ENCODE data around the gene PDZD8. TPM values are rescaled to one million over a fixed set of nuclear protein-coding genes. Genes with fewer than 3 reads are reported as not detected.

Gene PDZD8
- polyA plus RNA-seq, 3 donors, result 39.7 to 46.1 (median 41.1) TPM

DNA sequence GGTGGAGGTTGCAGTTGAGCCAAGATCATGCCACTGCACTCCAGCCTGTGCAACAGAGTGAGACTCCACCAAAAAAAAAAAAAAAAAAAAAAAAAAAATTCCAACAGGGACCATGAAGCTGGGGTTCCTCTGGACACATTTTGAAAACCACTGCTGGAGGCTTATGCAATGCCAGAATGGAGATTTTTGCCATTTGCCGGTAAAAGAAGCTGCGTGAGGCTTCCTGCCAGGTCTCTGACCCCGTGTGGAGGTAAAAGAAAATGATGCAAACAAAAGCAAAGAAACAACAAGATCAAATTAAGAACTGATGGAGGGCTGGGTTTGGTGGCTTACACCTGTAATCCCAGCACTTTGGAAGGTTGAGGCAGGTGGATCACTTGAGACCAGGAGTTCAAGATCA is 30.5 kb upstream of the PDZD8 start:
- no peak for DNase-seq (ENCODE audit: extremely low read depth in 1 of 11, low read depth in 9 of 11, low spot score in 4 of 11)

GRCh38 chr10:117400329-117400728 is 25.1 kb upstream of the PDZD8 start:
- no peak for DNase-seq (ENCODE audit: extremely low read depth in 1 of 11, low read depth in 9 of 11, low spot score in 4 of 11)

- DNase-seq (ENCODE audit: extremely low read depth in 1 of 11, low read depth in 9 of 11, low spot score in 4 of 11), result no peak
Measured at GRCh38 chr10:117399341-117400196, 24.3 kb upstream of the PDZD8 start.

DNA sequence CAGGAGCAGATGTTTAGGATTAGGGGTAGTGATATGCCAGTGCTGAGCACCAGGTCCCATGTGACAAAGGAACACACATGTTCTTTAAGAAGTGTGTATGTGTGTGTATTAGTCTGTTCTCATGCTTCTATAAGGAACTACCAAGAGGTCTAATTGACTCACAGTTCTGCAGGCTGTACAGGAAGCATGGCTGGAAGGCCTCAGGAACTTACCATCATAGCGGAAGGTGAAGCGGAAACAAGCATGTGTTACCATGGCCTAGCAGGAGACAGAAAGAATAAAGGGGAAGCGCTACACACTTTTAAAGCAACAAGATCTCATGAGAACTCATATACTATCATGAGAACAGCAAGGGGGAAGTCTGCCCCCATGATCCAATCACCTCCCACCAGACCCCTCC is 22.8 kb upstream of the PDZD8 start:
- no peak for DNase-seq (ENCODE audit: extremely low read depth in 1 of 11, low read depth in 9 of 11, low spot score in 4 of 11)

DNA sequence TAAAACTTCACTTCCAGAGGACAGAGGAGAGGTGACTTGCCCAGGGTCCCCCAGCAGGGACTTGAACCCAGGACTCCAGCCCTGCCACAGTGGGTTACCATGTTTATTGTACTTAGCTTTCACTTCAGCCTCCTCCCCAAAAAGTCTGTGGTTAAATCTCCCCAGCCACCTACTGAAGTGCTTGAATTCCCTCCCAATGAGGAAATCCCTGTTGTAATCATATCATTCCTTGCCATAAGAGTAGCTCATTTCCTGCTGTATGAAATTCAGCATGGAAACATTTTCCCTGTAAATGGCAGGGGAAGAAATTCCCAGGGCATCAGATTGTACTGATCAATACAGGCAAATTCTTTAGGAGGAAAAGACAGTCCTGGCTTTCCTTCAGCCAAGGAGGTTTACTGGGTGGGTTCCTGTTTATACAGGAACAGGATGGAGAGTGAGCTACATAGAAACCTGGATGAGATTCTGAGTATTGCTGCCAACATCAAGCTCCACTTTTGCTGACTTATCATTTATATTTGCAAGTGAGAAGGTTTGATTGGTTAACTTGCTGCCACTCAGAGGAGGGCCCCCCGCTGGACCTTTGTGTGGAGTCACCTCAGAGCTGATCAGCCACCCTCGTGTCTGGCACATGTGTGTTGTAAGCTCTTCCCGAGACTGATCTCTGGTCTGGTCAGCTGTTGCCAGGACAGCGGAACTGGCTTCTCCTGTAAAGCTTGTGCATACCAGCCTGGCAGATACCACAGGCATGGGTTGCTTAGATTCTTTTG is 16.4 kb upstream of the PDZD8 start:
- DNase-seq (ENCODE audit: extremely low read depth in 1 of 11, low read depth in 9 of 11, low spot score in 4 of 11), result no peak

GRCh38 chr10:117390420-117390819 is 15.2 kb upstream of the PDZD8 start:
- no peak for DNase-seq (ENCODE audit: extremely low read depth in 1 of 11, low read depth in 9 of 11, low spot score in 4 of 11)

GRCh38 chr10:117386805-117387204 is 11.6 kb upstream of the PDZD8 start:
- no peak for DNase-seq (ENCODE audit: extremely low read depth in 1 of 11, low read depth in 9 of 11, low spot score in 4 of 11)

GRCh38 chr10:117382861-117383260 is 7.6 kb upstream of the PDZD8 start:
- no peak for DNase-seq (ENCODE audit: extremely low read depth in 1 of 11, low read depth in 9 of 11, low spot score in 4 of 11)

DNA sequence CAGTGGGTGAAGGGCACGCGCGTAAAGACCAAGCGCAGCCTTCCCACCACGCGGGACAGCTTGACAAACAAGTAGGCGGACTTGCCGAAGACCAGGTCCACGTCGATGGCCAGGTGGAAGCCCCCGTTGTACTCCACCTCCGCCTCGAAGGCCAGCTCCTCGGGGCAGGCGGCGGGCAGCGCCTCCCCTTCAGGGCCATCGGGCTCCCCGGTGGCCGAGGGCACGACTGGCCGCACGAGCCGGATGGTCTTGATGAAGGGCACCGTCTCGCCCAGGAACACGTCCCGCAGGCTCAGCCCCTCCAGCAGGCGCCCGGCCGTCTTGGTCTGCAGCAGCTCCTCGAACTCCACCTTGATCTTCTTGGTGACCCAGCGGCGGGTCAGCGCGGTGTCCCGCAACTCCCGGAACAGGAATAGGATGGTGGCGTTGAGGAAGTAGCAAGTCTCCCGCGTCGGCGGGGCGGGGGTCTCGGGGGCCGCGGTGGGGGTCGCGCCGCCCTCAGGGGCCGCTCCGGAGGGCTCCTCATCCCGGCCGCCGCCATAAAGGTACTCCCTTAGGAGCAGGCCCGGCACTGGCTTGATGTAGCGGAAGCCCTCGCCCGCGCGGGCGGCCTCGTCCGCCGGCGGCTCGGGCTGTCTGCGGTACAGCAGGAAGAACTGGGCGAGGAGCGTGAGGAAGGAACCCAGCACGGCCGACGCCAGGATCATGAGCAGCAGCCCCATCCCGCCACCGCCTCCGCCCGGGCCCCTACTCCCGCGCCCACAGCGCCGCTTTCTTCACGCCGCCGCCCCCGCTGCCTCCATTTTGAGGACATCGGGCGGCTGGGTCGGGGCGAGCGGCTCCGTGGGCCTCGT is 507 bp downstream of the PDZD8 start:
- peak in 5 of 11 donors; percentile 9 to 44 (median 30) for DNase-seq (ENCODE audit: extremely low read depth in 1 of 11, low read depth in 9 of 11, low spot score in 4 of 11)

DNA sequence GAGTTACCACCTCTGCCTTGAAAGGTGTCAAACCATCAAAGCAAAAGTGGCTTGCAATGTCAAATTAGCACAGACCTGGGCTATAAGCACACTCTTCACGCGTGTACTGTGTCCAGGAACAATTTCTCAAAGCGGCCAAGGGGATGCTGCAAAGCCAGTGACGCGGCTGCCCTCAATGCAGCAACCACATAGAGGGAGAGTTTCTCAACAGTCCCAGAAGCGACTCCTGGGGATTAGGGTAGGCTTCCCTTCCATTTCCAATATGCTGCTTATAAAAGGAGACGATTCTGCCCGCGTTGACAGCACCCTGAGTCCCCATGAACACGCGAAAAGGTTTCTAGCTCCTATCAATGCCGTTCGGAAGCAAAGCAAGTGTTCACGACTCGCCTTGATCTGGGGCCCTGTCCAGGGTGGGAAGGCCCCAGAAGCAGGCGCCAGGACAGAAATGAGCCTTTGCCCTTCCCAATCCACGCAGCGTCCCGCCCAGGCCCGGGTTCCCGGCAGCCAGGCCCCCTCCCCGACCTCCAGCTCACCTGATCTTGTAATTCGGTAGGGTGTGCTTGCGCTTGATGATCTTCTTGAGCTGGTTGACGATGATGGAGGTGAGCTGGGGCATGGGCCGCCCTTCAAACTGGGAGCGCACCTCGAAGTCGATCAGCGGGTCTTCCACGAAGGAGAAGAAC is 1.3 kb downstream of the PDZD8 start:
- DNase-seq (ENCODE audit: extremely low read depth in 1 of 11, low read depth in 9 of 11, low spot score in 4 of 11), result peak in 5 of 11 donors; percentile 6 to 40 (median 22)

DNA sequence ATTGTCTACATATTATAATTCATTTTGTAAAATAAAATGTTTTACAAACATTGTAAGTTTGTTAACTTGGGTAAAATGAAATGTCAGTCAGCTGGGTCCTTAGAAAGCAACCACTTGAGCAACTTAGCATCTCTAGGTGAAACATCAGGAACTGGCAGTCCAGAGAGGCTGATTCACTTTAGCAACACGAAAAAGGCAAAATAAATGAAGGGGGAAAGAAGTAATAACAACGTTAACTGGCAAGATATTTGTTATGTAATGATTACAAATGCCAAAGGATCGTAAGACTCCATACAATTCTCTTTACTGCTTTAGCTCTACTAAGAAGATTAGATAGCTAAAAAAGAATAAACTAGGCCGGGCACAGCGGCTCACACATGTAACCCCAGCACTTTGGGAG is 5.0 kb downstream of the PDZD8 start:
- DNase-seq (ENCODE audit: extremely low read depth in 1 of 11, low read depth in 9 of 11, low spot score in 4 of 11), result no peak

DNA sequence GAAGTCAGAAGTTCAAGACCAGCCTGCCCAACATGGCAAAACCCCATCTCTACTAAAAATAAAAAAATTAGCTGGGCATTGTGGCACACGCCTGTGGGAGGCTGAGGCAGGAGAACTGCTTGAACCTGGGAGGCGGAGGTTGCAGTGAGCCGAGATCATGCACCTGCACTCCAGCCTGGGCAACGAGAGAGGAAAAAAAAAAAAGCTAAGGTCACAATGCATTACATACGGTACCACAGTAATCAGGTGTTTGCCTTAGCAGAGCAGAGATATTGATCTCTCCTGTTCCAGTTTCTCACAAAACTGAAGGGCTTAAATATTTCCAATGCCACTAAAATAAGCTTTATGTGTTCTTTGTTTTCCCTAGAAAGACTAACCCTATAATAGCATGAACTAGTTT is 7.5 kb downstream of the PDZD8 start:
- DNase-seq (ENCODE audit: extremely low read depth in 1 of 11, low read depth in 9 of 11, low spot score in 4 of 11), result no peak

DNA sequence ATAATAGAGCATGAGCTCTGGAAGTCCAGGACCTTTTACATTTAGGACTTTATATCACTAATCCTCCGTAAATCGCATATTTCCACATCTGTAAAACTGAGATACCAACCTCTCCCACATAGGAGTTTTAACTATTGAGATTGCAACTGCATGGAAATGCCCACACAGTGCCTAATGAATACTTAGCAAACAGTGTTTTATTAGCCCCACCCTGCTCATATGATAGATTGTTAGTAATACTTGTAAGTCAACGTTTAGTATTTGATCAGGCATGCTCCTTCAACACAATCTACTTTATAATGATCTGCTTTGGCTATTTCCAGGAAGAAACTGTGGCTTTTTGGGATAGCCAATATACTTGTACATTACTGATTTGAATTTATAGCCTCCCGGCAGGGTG is 8.5 kb downstream of the PDZD8 start:
- DNase-seq (ENCODE audit: extremely low read depth in 1 of 11, low read depth in 9 of 11, low spot score in 4 of 11), result no peak

- no peak for DNase-seq (ENCODE audit: extremely low read depth in 1 of 11, low read depth in 9 of 11, low spot score in 4 of 11)
Measured at GRCh38 chr10:117365612-117366011, 9.6 kb downstream of the PDZD8 start.

DNA sequence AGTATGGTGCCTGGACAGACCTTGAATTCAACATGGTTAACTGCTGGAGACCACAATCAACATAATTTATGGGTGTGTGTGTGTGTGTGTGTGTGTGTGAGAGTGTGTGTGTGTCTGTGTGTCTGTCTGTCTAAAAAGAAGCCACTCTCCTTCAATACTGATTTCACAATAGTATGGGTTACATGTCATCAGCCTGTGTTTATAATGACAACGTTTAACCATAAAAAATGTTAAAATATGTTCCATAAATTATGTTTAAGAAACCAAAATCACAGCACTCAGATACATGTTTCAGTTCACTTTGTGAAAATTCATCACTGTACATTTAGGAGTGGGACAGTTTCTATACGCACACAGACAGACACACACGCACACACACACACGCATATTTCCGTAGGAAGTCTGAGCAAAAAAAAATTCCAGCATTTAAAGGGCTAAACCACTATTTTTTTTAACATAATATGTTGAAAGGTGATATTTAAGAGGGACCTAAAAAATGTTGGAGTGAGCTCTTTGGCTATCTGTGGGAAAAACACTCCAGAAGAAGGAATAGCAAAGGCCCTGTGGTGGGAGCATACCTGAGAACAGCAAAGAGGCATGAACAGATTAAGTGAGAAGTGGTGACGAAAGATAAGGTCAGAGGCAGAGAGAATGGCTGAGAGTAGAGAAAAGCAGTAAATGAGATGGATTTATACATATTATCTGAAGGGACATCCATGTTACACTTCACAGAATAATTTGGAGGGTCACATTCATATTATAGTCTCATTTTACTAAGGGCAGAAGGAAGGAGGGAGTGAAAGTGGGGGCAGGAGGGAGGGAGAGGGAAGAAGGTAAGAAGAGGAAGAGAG is 10.9 kb downstream of the PDZD8 start:
- DNase-seq (ENCODE audit: extremely low read depth in 1 of 11, low read depth in 9 of 11, low spot score in 4 of 11), result no peak

DNA sequence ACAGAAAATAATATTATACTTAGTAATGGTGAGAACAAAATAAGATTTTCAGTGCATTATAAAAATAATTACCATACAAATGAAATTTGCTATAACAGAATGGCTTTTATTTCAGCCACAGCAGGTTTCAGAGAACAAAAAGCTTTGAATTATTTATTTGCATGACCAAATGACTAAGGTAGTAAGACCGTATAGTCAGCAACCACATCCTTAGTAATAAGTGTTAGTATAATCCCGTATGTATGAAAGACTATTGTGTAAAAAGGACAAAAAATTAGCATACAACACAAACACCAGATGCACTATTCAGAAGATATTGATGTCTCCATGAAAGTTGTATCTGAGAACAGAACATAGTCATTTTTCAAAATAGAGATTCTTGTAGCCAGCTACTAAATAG is 12.2 kb downstream of the PDZD8 start:
- no peak for DNase-seq (ENCODE audit: extremely low read depth in 1 of 11, low read depth in 9 of 11, low spot score in 4 of 11)

GRCh38 chr10:117362313-117362712 is 12.9 kb downstream of the PDZD8 start:
- DNase-seq (ENCODE audit: extremely low read depth in 1 of 11, low read depth in 9 of 11, low spot score in 4 of 11), result no peak
